ENCODE measurements around the gene ZNF91. TPM values are rescaled to one million over a fixed set of nuclear protein-coding genes. Genes with fewer than 3 reads are reported as not detected.
"Not testable (repeated sequence)": the region's sequence is repeated elsewhere in the genome, so short reads cannot be mapped to it uniquely, and the experiment has no call there.

Gene ZNF91
- total RNA-seq, 1 experiment from 2014 or later: 10.0 TPM

GRCh38 chr19:23318941-23319340 is 76.3 kb downstream of the ZNF91 start:
- DNase-seq (ENCODE audit: low spot score): not testable (repeated sequence)

GRCh38 chr19:23318143-23318542 is 77.1 kb downstream of the ZNF91 start:
- DNase-seq (ENCODE audit: low spot score): no peak

DNA sequence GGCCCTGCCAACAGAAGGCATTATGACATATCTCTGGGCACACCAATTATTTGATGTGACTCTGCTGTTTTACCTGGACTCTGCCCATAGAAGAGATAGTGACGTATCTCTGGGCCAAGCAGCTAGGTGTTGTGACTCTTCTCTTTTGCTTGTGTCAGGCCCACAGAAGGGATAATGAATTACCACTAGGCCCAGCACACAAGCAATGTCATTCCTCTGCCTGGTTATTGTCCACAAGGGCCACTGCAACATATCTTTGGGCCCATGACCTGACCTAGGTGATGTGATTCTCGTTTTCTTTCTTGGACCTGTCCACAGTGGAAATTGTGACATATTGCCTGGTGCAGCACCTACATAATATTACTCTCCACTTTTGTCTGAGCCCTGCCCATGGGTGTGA is 80.0 kb downstream of the ZNF91 start:
- DNase-seq (ENCODE audit: low spot score): no peak

- no peak for DNase-seq (ENCODE audit: low spot score)
These were observed 80.6 kb downstream of the ZNF91 start for GRCh38 chr19:23314505-23315251.

GRCh38 chr19:23313196-23313595 is 82.1 kb downstream of the ZNF91 start:
- DNase-seq (ENCODE audit: low spot score): no peak

- no peak for DNase-seq (ENCODE audit: low spot score)
These were observed 82.8 kb downstream of the ZNF91 start for GRCh38 chr19:23312515-23312914.

DNA sequence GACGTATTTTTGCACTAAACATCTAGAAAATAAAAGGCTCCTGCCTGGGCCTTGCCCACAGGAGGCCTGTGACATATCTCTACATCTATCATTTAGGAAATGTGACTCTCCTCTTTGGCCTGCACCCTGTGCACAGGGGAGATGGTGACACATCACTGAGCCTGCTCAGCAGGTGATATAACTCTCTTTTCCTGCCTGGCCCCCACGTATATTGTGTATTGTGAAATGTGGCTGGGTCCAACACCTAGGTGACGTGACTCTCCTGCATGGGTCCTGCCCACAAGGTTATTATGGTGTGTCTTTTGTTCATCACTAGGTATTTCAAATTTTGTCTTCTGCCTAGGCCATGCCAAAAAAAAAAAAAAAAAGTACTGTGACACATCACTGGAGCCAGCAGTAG is 83.7 kb downstream of the ZNF91 start:
- no peak for DNase-seq (ENCODE audit: low spot score)

DNA sequence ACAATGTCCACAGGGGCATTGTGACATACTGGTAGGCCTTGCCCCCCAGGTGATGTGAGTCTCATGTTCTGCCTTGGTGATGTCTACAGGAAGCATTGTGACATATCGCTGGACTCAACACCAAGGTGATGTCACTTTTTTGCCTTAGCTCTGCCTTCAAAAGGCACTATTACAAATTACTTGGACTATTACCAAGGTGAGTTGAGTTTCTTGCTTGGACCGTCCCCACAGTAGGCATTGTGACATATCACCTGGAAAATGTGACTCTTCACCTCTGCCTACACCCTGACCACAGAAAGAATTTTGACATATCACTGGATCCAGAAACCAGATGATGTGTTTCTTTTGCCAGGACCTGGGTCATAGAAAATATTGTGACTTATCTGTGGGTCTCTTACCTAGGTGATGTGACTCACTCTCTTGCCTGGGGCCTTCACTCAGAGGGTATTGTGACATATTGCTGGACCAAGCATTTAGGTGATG is 84.5 kb downstream of the ZNF91 start:
- DNase-seq (ENCODE audit: low spot score): no peak

GRCh38 chr19:23309926-23310325 is 85.3 kb downstream of the ZNF91 start:
- DNase-seq (ENCODE audit: low spot score): no peak

- DNase-seq (ENCODE audit: low spot score): no peak
These were observed 89.7 kb downstream of the ZNF91 start for GRCh38 chr19:23305555-23305954.

GRCh38 chr19:23304238-23304637 is 91.0 kb downstream of the ZNF91 start:
- no peak for DNase-seq (ENCODE audit: low spot score)

DNA sequence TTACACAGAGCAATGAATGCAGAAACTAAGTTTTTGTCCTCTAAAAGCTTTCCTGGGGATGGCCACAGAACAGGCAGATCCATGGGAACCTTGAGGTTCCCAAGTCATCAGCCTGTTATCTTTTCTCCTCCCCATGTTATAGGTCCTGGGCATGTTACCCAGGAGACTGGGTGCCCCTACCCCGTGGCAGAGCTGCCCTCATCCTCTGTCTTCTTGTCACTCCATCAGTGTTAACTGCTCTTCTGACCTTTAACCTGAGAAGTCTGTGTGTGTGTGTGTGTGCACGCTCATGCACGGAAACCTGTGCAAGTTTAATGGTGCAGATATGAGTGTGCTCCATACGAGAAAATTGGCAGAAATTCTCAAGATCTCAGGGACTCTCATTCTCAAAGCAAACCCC is 101.1 kb downstream of the ZNF91 start:
- DNase-seq (ENCODE audit: low spot score): no peak

- DNase-seq (ENCODE audit: low spot score): not testable (repeated sequence)
These were observed 105.3 kb downstream of the ZNF91 start for GRCh38 chr19:23289966-23290365.

Other genes with a start within 250 kb of the ZNF91 start
- 15.2 and 15.8 TPM in 2 replicates for gene ZNF724, start 145.1 kb downstream of the ZNF91 start, total RNA-seq (2014; rRNA removed; shearing (Covaris generic))

Data from A172 (cell line).